ENCODE results near the gene DCDC1. TPM values are rescaled to one million over a fixed set of nuclear protein-coding genes. Genes with fewer than 3 reads are reported as not detected.

The DCDC1 gene
- polyA plus RNA-seq, 2 donors = 0.02 TPM; not detected in 1

GRCh38 chr11:31030138-31030792, 339.3 kb downstream of the DCDC1 start:
- H3K9me3 ChIP-seq (ENCODE audit: control insufficient read depth in 2 of 2, insufficient read depth in 1 of 2, low read depth in 1 of 2, low read length in 1 of 2) = no peaks in the 10 kb centered on the region
- no peaks in the 10 kb centered on the region for H3K36me3 ChIP-seq (ENCODE audit: control insufficient read depth in 2 of 2, insufficient read depth in 2 of 2, low read length in 1 of 2)
- WGBS, 2 donors = 80 to 85% methylated on average over 7 of the region's 7 CpGs
- no peaks in the 10 kb centered on the region for H3K27me3 ChIP-seq (ENCODE audit: control insufficient read depth in 1 of 2, insufficient read depth in 2 of 2, low read length in 2 of 2)
- no peaks in the 10 kb centered on the region for H3K4me1 ChIP-seq (ENCODE audit: control insufficient read depth in 2 of 2, insufficient read depth in 2 of 2, low read length in 1 of 2)
- no peak overlapping the region for H3K4me3 ChIP-seq (ENCODE audit: low read depth in 1 of 2, low read length in 2 of 2)
- no peak overlapping the region for H3K27ac ChIP-seq (ENCODE audit: low read depth in 2 of 2, low read length in 1 of 2)

DNA sequence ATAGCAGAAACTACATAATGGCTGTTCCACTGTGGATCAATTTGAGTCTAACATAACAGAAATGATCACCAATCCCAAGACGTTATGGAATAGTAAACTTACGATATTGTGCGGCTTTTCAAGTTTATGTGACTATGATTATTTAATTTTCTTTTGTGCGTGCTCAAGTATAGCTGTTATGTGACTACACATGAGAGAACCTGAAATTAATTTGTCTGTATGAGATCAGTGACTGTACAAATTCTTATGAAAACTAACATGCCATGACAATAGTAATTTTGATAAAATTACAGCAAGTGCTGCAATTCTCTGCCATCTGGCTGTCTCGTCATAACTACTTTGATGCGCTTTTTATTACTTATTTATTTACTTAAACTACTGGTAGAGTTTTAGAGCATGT, 343.2 kb downstream of the DCDC1 start:
- no peaks in the 10 kb centered on the region for H3K27me3 ChIP-seq (ENCODE audit: control insufficient read depth in 1 of 2, insufficient read depth in 2 of 2, low read length in 2 of 2)
- no peaks in the 10 kb centered on the region for H3K4me1 ChIP-seq (ENCODE audit: control insufficient read depth in 2 of 2, insufficient read depth in 2 of 2, low read length in 1 of 2)
- WGBS, 2 donors = 69 to 71% methylated on average over 6 of the region's 6 CpGs
- H3K36me3 ChIP-seq (ENCODE audit: control insufficient read depth in 2 of 2, insufficient read depth in 2 of 2, low read length in 1 of 2) = no peaks in the 10 kb centered on the region
- no peak overlapping the region for H3K27ac ChIP-seq (ENCODE audit: low read depth in 2 of 2, low read length in 1 of 2)
- H3K4me3 ChIP-seq (ENCODE audit: low read depth in 1 of 2, low read length in 2 of 2) = no peak overlapping the region
- no peaks in the 10 kb centered on the region for H3K9me3 ChIP-seq (ENCODE audit: control insufficient read depth in 2 of 2, insufficient read depth in 1 of 2, low read depth in 1 of 2, low read length in 1 of 2)

- 35 to 55% methylated on average over 2 of the region's 2 CpGs for WGBS, 2 donors
- H3K27ac ChIP-seq (ENCODE audit: low read depth in 2 of 2, low read length in 1 of 2) = no peak overlapping the region
- no peaks in the 10 kb centered on the region for H3K9me3 ChIP-seq (ENCODE audit: control insufficient read depth in 2 of 2, insufficient read depth in 1 of 2, low read depth in 1 of 2, low read length in 1 of 2)
- no peaks in the 10 kb centered on the region for H3K27me3 ChIP-seq (ENCODE audit: control insufficient read depth in 1 of 2, insufficient read depth in 2 of 2, low read length in 2 of 2)
- H3K36me3 ChIP-seq (ENCODE audit: control insufficient read depth in 2 of 2, insufficient read depth in 2 of 2, low read length in 1 of 2) = no peaks in the 10 kb centered on the region
- H3K4me3 ChIP-seq (ENCODE audit: low read depth in 1 of 2, low read length in 2 of 2) = no peak overlapping the region
- no peaks in the 10 kb centered on the region for H3K4me1 ChIP-seq (ENCODE audit: control insufficient read depth in 2 of 2, insufficient read depth in 2 of 2, low read length in 1 of 2)
These were observed 347.5 kb downstream of the DCDC1 start for GRCh38 chr11:31022080-31022479.

DNA sequence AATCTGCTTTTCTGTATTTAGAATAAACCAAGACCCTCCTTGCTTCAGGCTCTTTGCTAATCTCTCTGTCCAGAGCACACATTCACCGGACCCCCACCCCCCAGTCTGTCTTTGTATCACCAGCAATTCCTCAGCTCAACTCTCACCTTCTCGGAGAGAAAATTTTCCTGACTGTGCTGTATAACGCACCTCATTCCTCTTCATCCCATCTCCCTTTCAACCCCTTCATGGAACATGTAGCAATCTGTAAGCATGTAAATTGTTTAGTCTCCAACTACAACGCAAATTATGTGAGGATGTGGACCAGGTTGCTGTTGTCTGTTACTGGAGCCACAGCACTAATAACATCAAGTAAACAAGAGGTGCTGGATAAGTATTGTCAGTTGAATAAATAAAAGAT, 349.8 kb downstream of the DCDC1 start:
- H3K4me3 ChIP-seq (ENCODE audit: low read depth in 1 of 2, low read length in 2 of 2) = no peak overlapping the region
- WGBS, 2 donors = 62 to 67% methylated on average over 4 of the region's 4 CpGs
- H3K36me3 ChIP-seq (ENCODE audit: control insufficient read depth in 2 of 2, insufficient read depth in 2 of 2, low read length in 1 of 2) = no peaks in the 10 kb centered on the region

GRCh38 chr11:31005202-31005601, 364.3 kb downstream of the DCDC1 start:
- no peaks in the 10 kb centered on the region for H3K27me3 ChIP-seq (ENCODE audit: control insufficient read depth in 1 of 2, insufficient read depth in 2 of 2, low read length in 2 of 2)
- no peaks in the 10 kb centered on the region for H3K36me3 ChIP-seq (ENCODE audit: control insufficient read depth in 2 of 2, insufficient read depth in 2 of 2, low read length in 1 of 2)
- WGBS, 2 donors = 84 to 91% methylated on average over 1 of the region's 1 CpG
- no peaks in the 10 kb centered on the region for H3K4me1 ChIP-seq (ENCODE audit: control insufficient read depth in 2 of 2, insufficient read depth in 2 of 2, low read length in 1 of 2)
- H3K4me3 ChIP-seq (ENCODE audit: low read depth in 1 of 2, low read length in 2 of 2) = no peak overlapping the region
- no peaks in the 10 kb centered on the region for H3K9me3 ChIP-seq (ENCODE audit: control insufficient read depth in 2 of 2, insufficient read depth in 1 of 2, low read depth in 1 of 2, low read length in 1 of 2)
- H3K27ac ChIP-seq (ENCODE audit: low read depth in 2 of 2, low read length in 1 of 2) = no peak overlapping the region

More for the DNA sequence above, 349.8 kb downstream of the DCDC1 start:
- no peaks in the 10 kb centered on the region for H3K4me1 ChIP-seq (ENCODE audit: control insufficient read depth in 2 of 2, insufficient read depth in 2 of 2, low read length in 1 of 2)
- H3K27me3 ChIP-seq (ENCODE audit: control insufficient read depth in 1 of 2, insufficient read depth in 2 of 2, low read length in 2 of 2) = no peaks in the 10 kb centered on the region
- H3K9me3 ChIP-seq (ENCODE audit: control insufficient read depth in 2 of 2, insufficient read depth in 1 of 2, low read depth in 1 of 2, low read length in 1 of 2) = no peaks in the 10 kb centered on the region
- H3K27ac ChIP-seq (ENCODE audit: low read depth in 2 of 2, low read length in 1 of 2) = no peak overlapping the region

DNA sequence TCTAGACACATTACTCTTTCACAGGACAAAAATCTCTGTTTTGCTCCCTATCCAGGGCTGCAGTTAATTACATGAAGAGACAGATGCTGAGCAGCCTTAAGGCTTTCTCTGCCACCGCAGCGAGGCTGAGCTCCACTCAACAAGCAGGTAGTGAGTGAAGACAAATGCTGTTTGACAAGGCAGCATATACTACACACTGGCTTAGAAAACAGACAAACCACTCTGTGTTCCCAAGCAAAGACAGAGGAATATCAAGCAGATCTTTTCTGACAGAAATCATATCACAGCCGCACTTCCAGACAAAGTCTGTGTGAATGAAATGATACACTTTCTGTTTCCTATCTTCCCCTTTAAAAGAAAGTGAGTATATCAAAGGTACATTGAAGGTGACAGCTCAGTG, 368.1 kb downstream of the DCDC1 start:
- H3K36me3 ChIP-seq (ENCODE audit: control insufficient read depth in 2 of 2, insufficient read depth in 2 of 2, low read length in 1 of 2) = no peaks in the 10 kb centered on the region
- H3K9me3 ChIP-seq (ENCODE audit: control insufficient read depth in 2 of 2, insufficient read depth in 1 of 2, low read depth in 1 of 2, low read length in 1 of 2) = no peaks in the 10 kb centered on the region
- H3K27ac ChIP-seq (ENCODE audit: low read depth in 2 of 2, low read length in 1 of 2) = no peak overlapping the region
- no peaks in the 10 kb centered on the region for H3K27me3 ChIP-seq (ENCODE audit: control insufficient read depth in 1 of 2, insufficient read depth in 2 of 2, low read length in 2 of 2)
- WGBS, 2 donors = 55 to 72% methylated on average over 3 of the region's 3 CpGs
- H3K4me1 ChIP-seq (ENCODE audit: control insufficient read depth in 2 of 2, insufficient read depth in 2 of 2, low read length in 1 of 2) = no peaks in the 10 kb centered on the region
- H3K4me3 ChIP-seq (ENCODE audit: low read depth in 1 of 2, low read length in 2 of 2) = no peak overlapping the region

GRCh38 chr11:31000381-31000780, 369.2 kb downstream of the DCDC1 start:
- no peaks in the 10 kb centered on the region for H3K4me1 ChIP-seq (ENCODE audit: control insufficient read depth in 2 of 2, insufficient read depth in 2 of 2, low read length in 1 of 2)
- H3K36me3 ChIP-seq (ENCODE audit: control insufficient read depth in 2 of 2, insufficient read depth in 2 of 2, low read length in 1 of 2) = no peaks in the 10 kb centered on the region
- H3K4me3 ChIP-seq (ENCODE audit: low read depth in 1 of 2, low read length in 2 of 2) = no peak overlapping the region
- H3K27me3 ChIP-seq (ENCODE audit: control insufficient read depth in 1 of 2, insufficient read depth in 2 of 2, low read length in 2 of 2) = no peaks in the 10 kb centered on the region
- H3K9me3 ChIP-seq (ENCODE audit: control insufficient read depth in 2 of 2, insufficient read depth in 1 of 2, low read depth in 1 of 2, low read length in 1 of 2) = no peaks in the 10 kb centered on the region
- H3K27ac ChIP-seq (ENCODE audit: low read depth in 2 of 2, low read length in 1 of 2) = no peak overlapping the region

GRCh38 chr11:30992513-30992849, 377.1 kb downstream of the DCDC1 start:
- 15 to 27% methylated on average over 1 of the region's 1 CpG for WGBS, 2 donors

DNA sequence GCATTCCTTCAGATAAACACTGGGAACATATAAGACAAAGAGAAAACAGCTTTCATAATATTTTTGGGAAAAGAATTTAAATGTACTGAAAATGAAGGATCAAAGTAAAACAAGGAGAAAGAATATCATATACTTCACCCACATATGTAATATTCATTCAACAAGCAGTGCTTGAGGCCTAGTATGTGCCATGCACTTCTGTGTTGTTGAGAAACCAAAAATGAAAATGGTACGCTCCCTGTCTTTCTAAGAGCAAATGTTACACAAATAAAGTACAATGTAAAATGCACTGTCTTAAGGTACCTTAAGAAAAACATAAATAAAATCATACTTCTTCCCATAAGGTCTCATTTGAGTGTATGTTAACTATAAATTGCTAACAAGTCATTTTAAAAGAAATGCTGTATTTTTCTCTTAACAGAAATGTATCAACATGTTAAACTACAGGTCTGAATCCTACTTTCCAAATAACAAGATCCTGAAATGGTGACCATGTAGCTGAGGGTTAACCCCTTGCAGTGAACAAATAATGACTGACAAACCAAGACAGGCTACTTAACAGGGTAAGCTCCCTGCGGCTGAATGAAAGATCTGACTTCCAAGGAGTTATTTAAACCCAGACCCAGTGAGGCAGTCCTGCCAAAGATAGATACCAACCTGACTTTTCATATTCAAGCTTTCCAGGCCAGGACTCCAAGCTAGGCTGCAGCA, 377.6 kb downstream of the DCDC1 start:
- H3K4me3 ChIP-seq (ENCODE audit: low read depth in 1 of 2, low read length in 2 of 2) = no peak overlapping the region
- no peak overlapping the region for H3K27ac ChIP-seq (ENCODE audit: low read depth in 2 of 2, low read length in 1 of 2)
- WGBS, 2 donors = 79 to 83% methylated on average over 2 of the region's 2 CpGs

More at GRCh38 chr11:30992513-30992849, 377.1 kb downstream of the DCDC1 start:
- no peaks in the 10 kb centered on the region for H3K4me1 ChIP-seq (ENCODE audit: control insufficient read depth in 2 of 2, insufficient read depth in 2 of 2, low read length in 1 of 2)
- no peaks in the 10 kb centered on the region for H3K36me3 ChIP-seq (ENCODE audit: control insufficient read depth in 2 of 2, insufficient read depth in 2 of 2, low read length in 1 of 2)
- H3K4me3 ChIP-seq (ENCODE audit: low read depth in 1 of 2, low read length in 2 of 2) = no peak overlapping the region
- H3K27me3 ChIP-seq (ENCODE audit: control insufficient read depth in 1 of 2, insufficient read depth in 2 of 2, low read length in 2 of 2) = no peaks in the 10 kb centered on the region
- H3K27ac ChIP-seq (ENCODE audit: low read depth in 2 of 2, low read length in 1 of 2) = no peak overlapping the region
- no peaks in the 10 kb centered on the region for H3K9me3 ChIP-seq (ENCODE audit: control insufficient read depth in 2 of 2, insufficient read depth in 1 of 2, low read depth in 1 of 2, low read length in 1 of 2)

DNA sequence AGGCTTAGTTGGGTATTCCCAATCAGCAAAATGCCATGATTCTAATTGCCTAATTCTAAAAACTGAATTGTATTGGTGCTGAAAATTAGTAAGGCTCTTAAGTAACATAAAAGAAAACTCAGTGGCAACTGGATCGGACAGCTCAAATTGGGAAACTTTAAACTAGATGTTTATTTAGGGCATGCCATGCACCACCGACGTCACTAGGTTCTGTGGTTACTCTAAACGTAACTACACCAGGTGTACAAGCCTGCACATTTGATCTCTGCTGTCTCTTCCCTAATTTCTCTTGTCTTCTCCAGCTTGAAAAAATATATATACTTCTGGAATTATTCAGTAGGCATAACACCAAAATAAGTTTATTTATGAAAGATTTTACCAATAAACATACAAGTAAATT, 378.2 kb downstream of the DCDC1 start:
- H3K27me3 ChIP-seq (ENCODE audit: control insufficient read depth in 1 of 2, insufficient read depth in 2 of 2, low read length in 2 of 2) = no peaks in the 10 kb centered on the region
- no peaks in the 10 kb centered on the region for H3K4me1 ChIP-seq (ENCODE audit: control insufficient read depth in 2 of 2, insufficient read depth in 2 of 2, low read length in 1 of 2)
- 60 to 68% methylated on average over 4 of the region's 4 CpGs for WGBS, 2 donors
- H3K36me3 ChIP-seq (ENCODE audit: control insufficient read depth in 2 of 2, insufficient read depth in 2 of 2, low read length in 1 of 2) = no peaks in the 10 kb centered on the region
- H3K27ac ChIP-seq (ENCODE audit: low read depth in 2 of 2, low read length in 1 of 2) = no peak overlapping the region
- no peaks in the 10 kb centered on the region for H3K9me3 ChIP-seq (ENCODE audit: control insufficient read depth in 2 of 2, insufficient read depth in 1 of 2, low read depth in 1 of 2, low read length in 1 of 2)
- H3K4me3 ChIP-seq (ENCODE audit: low read depth in 1 of 2, low read length in 2 of 2) = no peak overlapping the region

More for the DNA sequence above, 377.6 kb downstream of the DCDC1 start:
- Histone ChIP-seq H3K27me3 (ENCODE audit: control insufficient read depth in 1 of 2, insufficient read depth in 2 of 2, low read length in 2 of 2) (no peaks in the 10 kb centered on the region), H3K4me1 (ENCODE audit: control insufficient read depth in 2 of 2, insufficient read depth in 2 of 2, low read length in 1 of 2) (no peaks in the 10 kb centered on the region), H3K36me3 (ENCODE audit: control insufficient read depth in 2 of 2, insufficient read depth in 2 of 2, low read length in 1 of 2) (no peaks in the 10 kb centered on the region), H3K9me3 (ENCODE audit: control insufficient read depth in 2 of 2, insufficient read depth in 1 of 2, low read depth in 1 of 2, low read length in 1 of 2) (no peaks in the 10 kb centered on the region)
